LNCAP (cell line): Measurements from ENCODE around the gene PON3.

Experiments
- CTCF ChIP-seq: fragments of 450-650 bp; IDR thresholded peaks from 2 replicates; pipeline ENCODE4 v1.5.1; 2017; ENCODE audit warnings: mild to moderate bottlenecking

PON3 gene

GRCh38 chr7:95367606-95368005 lies 28.6 kb downstream of the PON3 start:
- no peak for TF ChIP-seq CTCF

DNA sequence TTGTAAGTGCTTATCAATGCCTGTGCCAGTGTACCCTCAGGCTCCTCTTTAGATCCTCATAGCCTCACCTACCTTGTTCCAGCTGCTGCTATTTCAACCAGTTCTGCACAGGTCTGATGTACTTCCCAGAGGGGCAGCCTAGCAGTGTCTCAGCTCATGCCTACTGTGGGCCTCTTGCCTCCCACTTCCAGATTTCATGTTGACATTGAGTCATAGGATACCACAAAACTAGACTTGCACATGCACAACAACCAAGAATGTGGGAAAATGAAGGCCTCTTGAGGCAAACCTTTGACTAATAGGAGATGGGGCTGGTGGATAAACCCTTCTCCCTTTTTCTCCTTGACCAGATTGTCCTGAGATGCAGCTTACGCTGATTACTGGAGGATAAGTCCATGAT lies 31.0 kb downstream of the PON3 start:
- TF ChIP-seq CTCF, result no peak

- TF ChIP-seq CTCF, result no peak
Observed at GRCh38 chr7:95357623-95358022, 38.6 kb downstream of the PON3 start.

DNA sequence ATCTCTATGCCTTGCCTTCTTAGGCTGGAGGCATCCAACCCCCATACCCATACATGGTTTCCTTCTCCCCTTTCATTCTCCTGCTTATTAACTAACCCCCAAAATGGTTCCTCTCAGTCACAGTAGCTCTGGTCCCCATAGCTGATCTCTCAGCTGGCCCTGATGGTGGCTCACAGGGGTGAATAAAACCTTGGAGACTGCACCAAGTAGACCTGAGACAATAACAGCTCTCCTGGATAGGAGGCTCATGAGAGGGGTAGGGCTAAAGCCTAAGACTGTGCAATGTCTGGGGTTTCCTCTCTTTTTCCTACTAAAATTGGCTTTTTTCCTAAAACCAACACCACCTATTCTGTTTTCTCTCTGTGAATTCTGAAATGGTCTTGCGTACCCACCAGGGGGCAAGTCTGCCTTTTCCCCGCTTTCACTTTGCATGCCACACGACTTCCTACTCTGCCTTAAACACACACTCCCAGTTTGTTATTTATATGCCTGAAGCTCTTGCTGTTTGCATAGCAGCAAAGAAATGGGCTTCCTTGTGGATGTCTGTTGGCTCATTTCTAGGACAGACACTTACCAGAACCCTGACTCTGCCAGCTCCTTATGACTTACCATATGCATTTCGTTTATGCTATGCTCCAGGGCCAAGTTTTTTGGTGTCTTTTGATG lies 53.4 kb downstream of the PON3 start:
- TF ChIP-seq CTCF, result no peak

GRCh38 chr7:95342029-95342428 lies 54.1 kb downstream of the PON3 start:
- TF ChIP-seq CTCF, result no peak

DNA sequence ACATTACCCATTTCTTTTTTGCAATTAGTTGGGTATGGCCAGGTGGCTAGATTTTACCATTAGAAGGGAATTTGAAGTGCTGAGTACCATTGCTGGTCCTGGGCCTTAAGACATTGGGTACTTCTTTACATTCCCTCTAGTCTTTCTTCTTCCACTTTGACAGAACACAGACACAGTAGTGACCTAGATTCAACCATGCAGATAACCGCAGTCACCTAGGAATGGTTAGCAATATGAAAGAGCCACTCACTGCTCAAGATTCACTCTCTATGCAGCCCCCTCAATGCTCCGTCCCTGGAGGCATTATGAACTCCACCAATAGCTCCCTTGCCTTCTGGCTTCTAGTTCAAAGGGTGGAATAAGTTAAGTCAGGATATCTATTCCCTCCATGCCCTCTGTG lies 55.7 kb downstream of the PON3 start:
- no peak for TF ChIP-seq CTCF

GRCh38 chr7:95338832-95339231 lies 57.3 kb downstream of the PON3 start:
- no peak for TF ChIP-seq CTCF

- no peak for TF ChIP-seq CTCF
Observed at GRCh38 chr7:95335093-95335492, 61.1 kb downstream of the PON3 start.
